RCC 7860 (cell line): ENCODE data around the gene CAV2.
"Not testable (repeated sequence)": the region's sequence is repeated elsewhere in the genome, so short reads cannot be mapped to it uniquely, and the experiment has no call there.

ENCODE experiments used
- DNase-seq: peaks from one replicate; pipeline ENCODE4 v3.0.0-alpha.2; 2015; ENCODE audit warnings: low spot score
- FAIRE-seq: peaks from 2 replicates; lab custom pipeline; 2012; peaks lifted over from hg19 to GRCh38; lab: Jason Lieb, UNC

The CAV2 gene, protein sequence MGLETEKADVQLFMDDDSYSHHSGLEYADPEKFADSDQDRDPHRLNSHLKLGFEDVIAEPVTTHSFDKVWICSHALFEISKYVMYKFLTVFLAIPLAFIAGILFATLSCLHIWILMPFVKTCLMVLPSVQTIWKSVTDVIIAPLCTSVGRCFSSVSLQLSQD

DNA sequence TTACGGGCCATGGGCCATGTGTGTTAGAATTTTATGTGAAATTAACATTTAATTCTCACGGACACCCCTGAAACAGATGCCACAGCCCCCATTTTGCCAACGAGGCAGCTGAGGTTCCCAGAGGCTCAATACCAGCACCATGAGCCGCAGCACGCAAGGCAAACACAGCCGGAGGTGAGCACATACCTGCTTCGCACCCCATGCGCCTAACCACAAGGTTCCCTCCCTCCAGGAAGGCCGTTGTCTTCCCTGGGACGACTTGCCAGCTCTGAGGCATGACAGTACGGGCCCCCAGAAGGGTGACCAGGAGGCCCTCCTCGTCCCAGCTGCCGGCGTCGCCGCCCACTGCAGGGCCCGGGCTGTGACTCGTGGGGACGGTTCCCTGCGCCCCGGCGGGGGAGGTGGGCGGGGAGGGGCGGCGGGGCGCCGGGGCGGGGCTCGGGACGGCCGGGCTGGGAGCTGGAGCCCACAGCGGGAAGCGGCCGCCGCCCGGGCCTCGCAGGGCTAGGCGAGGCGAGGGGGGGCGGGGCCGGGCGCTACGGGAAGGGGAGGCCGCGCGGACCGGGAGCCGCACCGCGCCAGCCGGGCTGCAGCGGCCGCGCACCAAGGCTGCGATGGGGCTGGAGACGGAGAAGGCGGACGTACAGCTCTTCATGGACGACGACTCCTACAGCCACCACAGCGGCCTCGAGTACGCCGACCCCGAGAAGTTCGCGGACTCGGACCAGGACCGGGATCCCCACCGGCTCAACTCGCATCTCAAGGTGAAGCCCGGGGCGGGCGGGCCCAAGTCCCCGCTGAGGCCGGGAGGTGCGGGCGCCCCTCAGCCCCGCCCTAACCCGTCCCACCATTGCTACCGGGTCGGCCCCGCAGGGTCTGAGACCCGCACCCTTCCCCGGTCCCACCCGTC lies at the start of gene CAV2:
Gene CAV2 (plus strand): TSS at position 571 of the 910 bp plus-strand sequence. CDS start 44 bp downstream, at position 615.
- DNase-seq = peak; percentile 87
- no peak for FAIRE-seq

DNA sequence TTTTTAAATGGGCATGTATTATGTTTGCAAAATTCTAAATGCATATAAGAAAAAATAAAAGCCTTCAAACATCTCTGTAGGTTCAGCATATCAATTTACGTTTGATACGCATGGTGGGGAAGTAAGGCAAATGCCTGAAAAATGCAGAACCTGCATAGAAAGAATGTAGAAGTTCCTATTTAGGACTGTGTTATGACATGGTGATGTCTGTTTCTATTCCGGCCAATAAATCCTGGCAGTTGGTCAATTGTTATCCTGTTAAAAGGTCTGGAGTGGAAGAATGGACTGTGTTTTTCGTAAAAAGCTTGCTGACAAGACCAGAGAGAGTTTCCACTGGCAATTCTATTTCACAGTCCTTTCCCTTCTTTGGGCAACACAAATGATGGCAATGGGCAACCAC lies 49.6 kb upstream of the CAV2 start:
- DNase-seq (no peak), FAIRE-seq (no peak)

DNA sequence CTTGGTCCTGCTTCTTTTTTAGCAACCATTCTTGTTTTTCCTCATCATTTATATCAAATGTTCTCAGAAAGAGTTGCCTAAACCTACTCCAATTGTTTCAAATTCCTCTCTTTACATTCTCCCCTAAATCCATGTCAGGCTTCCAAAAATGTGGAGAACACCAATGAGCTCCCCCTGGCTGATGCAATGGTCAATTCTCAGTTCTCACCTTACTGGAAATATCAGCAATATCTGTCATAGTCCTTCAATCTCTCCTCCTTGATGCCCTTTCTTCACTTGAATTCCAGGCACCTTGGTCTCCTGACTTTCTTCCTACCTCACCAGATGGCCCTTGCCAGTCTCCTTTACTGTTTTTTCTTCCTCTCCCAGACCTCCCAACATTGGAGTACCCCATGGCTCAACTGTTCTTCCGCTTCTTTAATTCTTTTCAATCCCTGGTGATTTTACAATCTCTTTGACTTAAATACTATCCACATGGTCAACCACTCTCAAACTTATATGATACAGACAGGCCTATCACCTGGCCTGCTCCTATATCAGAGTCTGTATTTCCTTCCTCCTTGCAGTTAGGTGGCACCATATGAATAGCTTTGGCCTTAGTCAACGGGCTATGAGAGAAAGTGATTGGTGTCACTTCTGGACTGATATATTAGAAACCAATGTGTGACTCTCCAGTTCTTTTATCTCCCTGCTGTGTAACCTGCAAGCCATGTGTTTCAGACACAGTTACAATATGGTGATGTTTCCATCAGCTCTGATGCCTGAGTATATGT lies 47.4 kb upstream of the CAV2 start:
- DNase-seq (no peak), FAIRE-seq (no peak)

DNA sequence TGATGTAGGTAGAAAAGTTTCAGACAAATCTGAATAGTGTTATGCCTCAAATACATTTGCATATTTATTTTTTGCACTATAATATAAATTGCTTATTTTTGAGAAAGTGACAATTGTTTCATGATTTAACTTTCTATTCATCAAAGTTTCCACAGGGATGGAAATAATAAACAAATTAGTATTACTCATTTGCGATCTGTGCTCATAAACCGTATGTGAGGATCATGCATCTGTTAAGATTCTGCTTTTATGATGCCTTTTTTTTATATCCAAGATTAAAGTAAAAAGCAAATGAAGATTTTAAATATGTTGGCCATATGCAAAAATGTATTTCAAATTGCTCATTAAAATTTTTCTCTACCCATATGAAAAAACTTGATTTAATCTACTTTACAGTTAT lies 45.2 kb upstream of the CAV2 start:
- DNase-seq = no peak
- no peak for FAIRE-seq

DNA sequence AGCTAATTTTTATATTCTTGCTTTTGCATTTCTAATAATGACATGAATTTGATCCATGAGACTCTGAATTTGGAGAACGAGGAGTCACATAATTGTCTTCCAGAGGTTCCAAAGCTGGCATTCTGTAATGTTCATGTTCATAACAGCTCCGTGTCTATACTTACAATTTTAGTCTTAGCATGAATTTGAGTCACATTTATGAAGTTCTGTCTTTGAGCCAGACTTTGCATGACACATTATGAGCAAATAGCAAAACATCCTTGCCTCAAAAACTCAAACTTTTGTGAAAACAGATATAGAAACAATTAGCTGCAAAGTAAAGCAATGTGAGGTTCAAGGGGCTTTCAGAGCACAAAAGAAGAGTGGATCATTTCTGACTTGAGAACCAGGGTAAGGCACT lies 44.5 kb upstream of the CAV2 start:
- FAIRE-seq (peak; percentile 27), DNase-seq (no peak)

DNA sequence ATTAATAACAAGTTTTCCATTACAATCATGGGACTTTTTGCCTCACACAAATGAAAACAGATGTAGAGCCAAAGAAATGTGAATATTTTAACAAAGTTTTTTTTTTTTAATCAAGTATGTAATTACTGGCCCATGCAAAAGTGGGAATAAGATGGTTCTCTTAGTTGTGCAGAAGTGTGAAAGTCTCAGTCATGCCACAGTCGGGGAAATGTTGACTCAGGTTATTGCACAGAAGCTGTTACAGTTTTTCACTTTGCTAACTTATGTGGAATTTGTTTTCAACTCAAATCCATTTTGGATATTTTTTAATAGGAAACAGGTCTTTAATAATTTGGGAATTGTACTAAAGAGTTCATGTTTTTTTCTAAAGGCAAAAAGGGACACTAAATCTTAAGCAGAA lies 44.0 kb upstream of the CAV2 start:
- FAIRE-seq (no peak), DNase-seq (no peak)

DNA sequence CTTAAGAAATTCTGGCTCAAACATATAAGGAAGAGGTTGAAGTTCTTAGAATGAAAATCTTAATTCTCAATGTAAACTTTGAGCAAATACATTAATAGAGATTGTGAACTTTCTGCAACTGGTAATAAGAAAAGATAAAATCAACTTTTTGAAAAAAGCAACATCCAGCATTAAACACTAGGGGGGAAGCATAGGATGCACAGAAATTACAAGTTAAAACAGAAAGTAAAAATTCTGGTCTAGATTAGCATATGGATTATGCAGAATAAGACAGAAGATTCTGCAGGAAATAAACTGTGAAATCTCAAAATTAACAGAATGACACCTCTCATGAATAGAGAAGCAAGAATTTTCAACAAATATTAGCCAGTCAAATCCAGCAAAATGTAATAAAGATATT lies 38.0 kb upstream of the CAV2 start:
- DNase-seq = no peak
- FAIRE-seq = peak; percentile 60

DNA sequence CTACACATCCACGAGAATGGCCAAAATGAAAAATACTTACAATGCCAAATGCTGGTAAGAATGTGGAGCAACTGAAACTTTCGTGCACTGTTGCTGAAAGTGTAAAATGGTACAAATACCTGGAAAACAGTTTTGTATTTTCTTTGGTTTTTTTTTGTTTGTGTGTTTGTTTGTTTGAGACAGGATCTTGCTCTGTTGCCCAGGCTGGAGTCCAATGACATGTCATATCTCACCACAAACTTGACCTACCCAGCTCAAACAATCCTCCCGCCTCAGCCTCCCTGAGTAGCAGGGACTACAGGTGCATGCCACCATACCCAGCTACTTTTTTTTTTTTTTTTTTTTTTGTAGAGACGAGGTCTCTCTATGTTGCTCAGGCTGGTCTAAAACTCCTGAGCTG lies 35.6 kb upstream of the CAV2 start:
- DNase-seq (no peak), FAIRE-seq (no peak)

DNA sequence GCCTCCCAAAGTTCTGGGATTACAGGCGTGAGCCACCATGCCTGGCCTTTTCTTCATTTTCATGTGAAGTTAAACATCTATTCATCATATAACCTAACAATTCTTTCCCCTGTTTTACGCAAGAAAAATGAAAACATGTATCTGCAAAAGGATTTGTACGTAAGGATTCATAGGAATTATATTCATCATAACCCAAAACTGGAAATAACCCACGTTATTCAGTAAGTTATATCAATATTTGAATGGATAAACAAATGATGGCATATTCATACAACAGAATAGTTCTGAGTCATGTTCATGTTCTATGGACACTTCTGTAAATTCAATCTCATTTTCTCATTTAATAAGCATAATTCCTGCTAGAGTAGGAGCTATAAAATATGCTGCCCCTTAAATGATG lies 35.2 kb upstream of the CAV2 start:
- DNase-seq (no peak), FAIRE-seq (no peak)

DNA sequence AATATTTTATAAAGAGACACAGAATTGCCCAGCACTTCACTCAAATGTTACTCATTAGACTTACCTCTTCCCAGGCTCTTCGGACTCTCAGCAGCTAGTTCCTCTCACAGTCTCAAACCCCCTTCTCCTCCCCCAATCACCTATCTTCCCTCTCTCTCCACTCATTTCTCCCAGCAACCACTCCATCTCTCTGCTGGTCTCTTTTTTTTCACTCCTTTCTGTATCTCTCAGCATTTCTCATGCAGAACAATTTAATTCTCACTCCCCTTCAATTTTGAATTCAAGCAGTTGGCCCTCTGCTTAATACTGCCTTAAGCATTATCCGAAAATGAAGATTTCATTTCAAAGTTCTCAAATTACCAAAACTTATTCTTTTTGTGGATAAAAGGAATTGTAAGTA lies 34.4 kb upstream of the CAV2 start:
- DNase-seq (peak; percentile 70), FAIRE-seq (no peak)

DNA sequence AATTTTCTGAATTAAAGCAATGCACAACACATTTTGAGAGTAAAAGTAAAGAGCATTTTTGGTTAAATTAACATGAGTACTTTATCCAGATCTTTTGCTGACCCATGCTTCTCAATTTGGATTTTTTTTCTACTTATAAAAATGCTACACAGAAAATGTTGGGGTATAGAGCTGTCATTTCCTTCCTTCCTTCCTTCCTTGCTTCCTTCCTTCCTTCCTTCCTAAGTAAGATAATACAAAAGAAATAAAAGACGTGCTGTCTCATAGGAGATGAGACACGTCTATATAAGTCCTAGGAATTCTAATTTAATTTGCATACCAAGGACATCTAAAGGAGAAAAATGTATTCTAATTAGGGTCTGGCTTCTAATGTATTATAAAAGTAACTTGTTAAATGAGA lies 31.0 kb upstream of the CAV2 start:
- peak; percentile 51 for FAIRE-seq

DNA sequence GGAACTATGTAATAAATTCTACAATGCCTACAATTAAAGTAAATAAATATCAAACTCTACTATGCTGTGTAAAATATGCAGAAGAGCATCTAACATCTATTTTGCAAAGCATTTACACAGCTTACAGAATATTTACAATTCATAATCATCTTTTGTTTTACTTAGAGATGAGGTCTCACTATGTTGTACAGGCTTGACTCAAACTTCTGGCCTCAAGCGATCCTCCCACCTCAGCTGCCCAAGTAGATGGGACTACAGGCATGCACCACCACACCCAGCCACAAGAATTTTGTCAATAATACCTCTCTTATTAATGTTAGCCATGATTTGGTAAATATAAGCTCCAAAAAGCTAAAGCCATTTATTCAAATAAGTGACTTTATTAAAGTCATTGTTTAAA lies 21.9 kb upstream of the CAV2 start:
- DNase-seq = no peak

More for the DNA sequence above, 31.0 kb upstream of the CAV2 start:
- DNase-seq = no peak

DNA sequence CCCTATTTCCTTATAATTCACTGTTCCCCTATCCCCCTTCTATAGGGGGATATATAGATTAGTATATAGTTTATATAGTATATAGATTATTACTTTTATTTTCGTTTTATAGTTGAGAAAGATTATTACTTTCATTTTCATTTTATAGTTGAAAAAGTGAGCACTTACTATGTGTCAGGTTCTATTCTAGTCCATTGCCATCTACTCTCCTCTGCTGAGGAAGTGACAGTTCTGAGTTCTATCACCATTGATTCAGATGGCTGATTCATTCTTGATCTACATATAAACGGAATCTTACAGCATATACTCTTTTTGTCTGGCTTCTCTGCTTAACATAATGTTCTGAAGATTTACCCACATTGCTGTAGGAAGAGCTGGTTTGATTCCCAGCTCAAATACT lies 20.7 kb upstream of the CAV2 start:
- DNase-seq (no peak), FAIRE-seq (no peak)

More for the DNA sequence above, 21.9 kb upstream of the CAV2 start:
- FAIRE-seq = no peak

DNA sequence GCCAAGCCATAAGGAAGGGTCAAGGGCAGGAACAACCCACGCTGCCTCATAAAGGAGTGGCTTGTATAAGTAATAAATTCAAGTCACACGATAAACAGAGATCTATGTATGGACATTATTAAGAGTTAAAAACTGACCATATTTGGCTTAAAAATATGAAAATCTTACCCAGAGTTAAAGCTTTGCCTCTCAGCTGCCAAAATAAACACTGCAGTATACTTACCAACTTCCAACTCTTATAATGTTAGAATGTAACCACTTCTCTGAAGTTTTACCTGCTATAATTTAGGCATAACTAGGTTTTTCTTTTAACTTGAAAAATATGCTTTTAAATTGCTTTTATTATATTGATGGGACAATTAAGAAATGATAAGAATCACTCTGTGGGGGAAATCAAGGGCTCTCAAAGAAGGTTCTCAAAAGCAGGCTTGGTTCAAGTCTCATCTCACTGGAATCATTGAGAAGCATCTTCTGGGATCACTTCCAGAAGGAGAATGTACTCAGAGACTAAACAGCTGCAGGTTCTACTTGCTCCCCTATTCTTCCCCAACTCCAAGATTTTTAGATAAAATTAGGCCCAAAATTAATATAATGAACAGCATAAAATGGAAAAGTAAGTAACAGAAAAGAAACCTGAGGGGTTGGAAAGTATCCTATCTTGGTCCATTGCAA lies 16.1 kb upstream of the CAV2 start:
- DNase-seq (no peak), FAIRE-seq (no peak)

DNA sequence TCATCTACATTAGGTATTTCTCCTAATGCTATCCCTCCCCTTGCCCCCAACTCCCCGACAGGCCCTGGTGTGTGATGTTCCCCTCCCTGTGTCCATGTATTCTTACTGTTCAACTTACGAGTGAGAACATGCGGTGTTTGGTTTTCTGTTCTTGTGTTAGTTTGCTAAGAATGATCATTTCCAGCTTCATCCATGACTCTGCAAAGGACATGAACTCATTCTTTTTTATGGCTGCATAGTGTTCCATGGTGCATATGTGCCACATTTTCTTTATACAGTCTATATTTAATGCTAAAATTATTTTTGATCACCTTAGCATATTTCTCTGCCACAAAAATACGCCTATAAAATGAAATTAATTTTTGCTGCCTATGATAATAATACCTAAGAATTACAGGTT lies 15.1 kb upstream of the CAV2 start:
- DNase-seq, FAIRE-seq: not testable (repeated sequence)

DNA sequence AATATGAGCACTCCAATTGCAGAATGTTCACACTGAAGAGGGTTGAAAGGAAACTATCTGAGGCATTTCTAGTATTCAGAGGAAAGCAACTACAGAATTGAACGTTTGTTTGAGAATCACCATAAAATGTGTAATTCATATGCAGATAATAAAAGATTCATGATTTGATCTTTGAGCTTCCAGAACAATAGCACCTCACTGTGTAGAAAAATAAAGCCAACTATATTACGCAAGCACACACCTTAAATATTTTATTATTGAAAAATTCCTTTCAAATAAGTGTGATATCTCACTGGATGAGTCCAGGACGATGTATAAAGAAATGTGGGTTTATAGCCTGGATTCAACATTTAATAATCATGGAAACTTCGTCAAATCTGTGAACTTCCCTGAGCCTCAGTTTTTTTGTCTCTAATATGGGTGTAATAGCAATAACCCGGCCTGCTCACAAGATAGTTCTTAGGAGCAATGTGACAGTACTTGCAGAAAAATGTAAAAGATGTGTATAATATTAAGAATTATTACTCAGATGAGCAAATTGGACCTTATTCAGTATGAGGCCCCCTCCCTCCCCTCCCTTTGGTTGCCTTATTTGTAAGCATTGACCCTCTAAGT lies 11.5 kb upstream of the CAV2 start:
- no peak for DNase-seq
- FAIRE-seq = no peak

DNA sequence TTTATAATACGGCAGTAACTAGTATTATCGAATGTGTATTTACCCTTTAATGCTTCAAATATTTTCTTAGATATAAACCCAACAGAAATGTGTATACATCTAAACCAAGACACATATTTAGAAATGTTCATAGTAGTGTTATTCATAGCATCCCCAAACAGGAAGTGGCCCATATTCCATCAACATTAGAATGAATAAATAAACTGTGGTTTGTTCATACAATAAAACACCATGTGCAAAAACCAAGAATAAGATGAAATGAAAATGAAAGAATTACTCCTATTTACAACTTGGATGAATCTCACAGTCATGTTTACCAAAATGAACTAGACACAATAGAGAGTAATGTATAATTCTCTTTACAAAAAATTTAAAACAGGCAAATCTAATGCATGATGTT lies 9.2 kb upstream of the CAV2 start:
- DNase-seq (no peak), FAIRE-seq (no peak)

DNA sequence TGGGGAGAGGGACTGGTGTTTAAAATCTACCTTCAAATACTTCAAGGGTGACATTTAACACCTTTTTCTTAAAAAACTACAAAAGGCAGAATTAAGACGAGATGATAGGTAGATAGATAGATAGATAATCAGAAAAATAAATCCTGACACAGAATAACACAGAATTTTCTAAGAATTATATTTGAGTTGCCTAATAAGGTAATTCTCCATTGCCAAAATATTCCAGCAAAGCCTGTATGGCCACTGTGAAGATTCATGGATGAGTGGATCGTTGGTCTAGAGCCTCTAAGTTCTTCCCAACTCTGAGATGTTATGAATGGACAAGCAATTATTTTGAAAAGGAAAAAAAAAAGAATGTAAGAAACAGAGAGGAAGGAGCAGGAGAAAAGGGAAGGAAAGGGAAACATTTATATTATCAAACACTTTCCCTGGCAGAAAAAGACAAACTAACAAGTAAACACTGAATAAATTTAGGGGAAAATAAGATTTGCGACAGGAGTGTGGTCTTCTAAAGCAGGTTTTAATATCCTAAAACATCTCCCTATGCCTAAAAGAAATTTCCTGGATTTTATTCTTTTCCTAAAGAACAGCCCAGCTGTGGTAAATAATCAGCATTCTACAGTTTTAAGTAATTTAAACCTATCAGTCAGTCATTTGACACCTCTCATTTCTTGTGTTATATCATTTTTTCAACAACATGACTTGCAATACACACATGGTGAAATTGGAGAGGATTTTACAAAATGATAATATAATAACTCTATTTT lies 7.5 kb upstream of the CAV2 start:
- DNase-seq = no peak
- peak; percentile 2 for FAIRE-seq

DNA sequence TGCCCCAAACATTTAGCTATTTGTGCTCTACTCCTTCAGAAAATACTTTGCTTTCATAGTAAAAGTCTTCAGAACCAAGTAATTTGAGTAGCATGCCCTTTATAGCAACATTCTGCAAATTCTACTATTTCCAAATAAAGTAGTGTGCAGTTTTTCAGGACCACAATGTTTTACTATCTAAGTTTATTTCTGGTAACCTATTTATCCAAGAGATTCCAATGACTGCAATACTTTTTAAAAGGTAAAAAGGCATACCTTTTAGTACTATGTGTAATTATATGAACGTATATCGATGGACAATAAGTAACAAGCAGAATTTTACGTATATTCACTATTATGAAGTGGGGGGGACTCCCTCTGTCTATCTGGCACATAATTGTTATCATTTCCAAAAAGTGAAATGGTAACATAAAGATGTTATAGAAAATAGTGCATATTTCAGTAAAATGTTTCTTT lies 6.9 kb upstream of the CAV2 start:
- DNase-seq (no peak), FAIRE-seq (no peak)

DNA sequence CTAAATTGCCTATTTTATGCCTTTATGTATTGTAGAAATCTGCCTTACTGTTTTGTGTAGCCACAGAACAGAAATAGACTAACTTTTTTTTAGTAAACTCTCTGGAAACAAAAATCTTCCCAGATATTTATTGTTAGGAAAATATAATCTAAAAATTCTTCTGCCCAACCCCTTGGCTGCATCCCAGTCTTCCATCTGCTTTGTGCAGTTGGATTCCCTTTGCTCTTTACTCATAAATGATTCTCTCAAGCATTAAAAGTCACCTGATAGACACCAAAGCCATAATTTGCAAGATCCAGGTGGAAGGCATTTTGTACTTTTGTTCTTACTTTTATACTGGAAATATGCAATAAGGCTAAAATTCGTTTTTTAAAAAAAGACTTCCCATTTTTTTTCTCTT lies 6.1 kb upstream of the CAV2 start:
- DNase-seq (no peak), FAIRE-seq (no peak)
